ENCODE data around the gene PPA1. TPM values are rescaled to one million over a fixed set of nuclear protein-coding genes. Genes with fewer than 3 reads are reported as not detected.

PPA1 gene
- total RNA-seq, 1 experiment from 2014 or later: 234 TPM

- peaks cover 5% of the 10 kb centered on the region for H3K27me3 ChIP-seq (ENCODE audit: insufficient read depth, low read length)
- H3K79me2 ChIP-seq (ENCODE audit: insufficient read depth, low read length): no peaks in the 10 kb centered on the region
- DNase-seq (ENCODE audit: low read depth, low spot score) (no peak), ATAC-seq (no peak)
- RAD21 ChIA-PET (ENCODE audit: low non-redundant PET in 1 of 2, low total read pairs in 2 of 2, uncharacterized antibody in 2 of 2, unreplicated experiment in 2 of 2): no interaction called here
- no peaks in the 10 kb centered on the region for H3K9me2 ChIP-seq (ENCODE audit: insufficient read depth)
- TF ChIP-seq SRF (IDR thresholded peaks at IDR 0.05; ENCODE audit: low read depth) (no peak), JUND (IDR thresholded peaks at IDR 0.05) (no peak), SP1 (IDR thresholded peaks at IDR 0.05; ENCODE audit: low read depth) (no peak), EZH2 (IDR thresholded peaks at IDR 0.05) (no peak), SIN3A (IDR thresholded peaks at IDR 0.05; ENCODE audit: low read depth) (no peak), POLR2A (IDR thresholded peaks at IDR 0.05; ENCODE audit: borderline replicate concordance, extremely low read depth, insufficient read depth, insufficient read length) (no peak), ZFX (IDR thresholded peaks at IDR 0.05) (no peak), YY1 (IDR thresholded peaks at IDR 0.05; ENCODE audit: extremely low read depth, insufficient replicate concordance, low read depth, low read length) (no peak)
- TF ChIP-seq, protein P1, sequence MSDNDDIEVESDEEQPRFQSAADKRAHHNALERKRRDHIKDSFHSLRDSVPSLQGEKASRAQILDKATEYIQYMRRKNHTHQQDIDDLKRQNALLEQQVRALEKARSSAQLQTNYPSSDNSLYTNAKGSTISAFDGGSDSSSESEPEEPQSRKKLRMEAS (IDR thresholded peaks at IDR 0.05): no peak
- TF ChIP-seq, protein P2, sequence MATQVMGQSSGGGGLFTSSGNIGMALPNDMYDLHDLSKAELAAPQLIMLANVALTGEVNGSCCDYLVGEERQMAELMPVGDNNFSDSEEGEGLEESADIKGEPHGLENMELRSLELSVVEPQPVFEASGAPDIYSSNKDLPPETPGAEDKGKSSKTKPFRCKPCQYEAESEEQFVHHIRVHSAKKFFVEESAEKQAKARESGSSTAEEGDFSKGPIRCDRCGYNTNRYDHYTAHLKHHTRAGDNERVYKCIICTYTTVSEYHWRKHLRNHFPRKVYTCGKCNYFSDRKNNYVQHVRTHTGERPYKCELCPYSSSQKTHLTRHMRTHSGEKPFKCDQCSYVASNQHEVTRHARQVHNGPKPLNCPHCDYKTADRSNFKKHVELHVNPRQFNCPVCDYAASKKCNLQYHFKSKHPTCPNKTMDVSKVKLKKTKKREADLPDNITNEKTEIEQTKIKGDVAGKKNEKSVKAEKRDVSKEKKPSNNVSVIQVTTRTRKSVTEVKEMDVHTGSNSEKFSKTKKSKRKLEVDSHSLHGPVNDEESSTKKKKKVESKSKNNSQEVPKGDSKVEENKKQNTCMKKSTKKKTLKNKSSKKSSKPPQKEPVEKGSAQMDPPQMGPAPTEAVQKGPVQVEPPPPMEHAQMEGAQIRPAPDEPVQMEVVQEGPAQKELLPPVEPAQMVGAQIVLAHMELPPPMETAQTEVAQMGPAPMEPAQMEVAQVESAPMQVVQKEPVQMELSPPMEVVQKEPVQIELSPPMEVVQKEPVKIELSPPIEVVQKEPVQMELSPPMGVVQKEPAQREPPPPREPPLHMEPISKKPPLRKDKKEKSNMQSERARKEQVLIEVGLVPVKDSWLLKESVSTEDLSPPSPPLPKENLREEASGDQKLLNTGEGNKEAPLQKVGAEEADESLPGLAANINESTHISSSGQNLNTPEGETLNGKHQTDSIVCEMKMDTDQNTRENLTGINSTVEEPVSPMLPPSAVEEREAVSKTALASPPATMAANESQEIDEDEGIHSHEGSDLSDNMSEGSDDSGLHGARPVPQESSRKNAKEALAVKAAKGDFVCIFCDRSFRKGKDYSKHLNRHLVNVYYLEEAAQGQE (IDR thresholded peaks at IDR 0.05; ENCODE audit: low read depth): no peak
- BruUV-seq (replicated peaks): no TSS peak
- no peaks in the 10 kb centered on the region for H4K20me1 ChIP-seq (ENCODE audit: insufficient read depth)
- no peak overlapping the region for H3K4me2 ChIP-seq (ENCODE audit: low read length)
- H2AFZ ChIP-seq (ENCODE audit: low read depth, low read length, poor library complexity, severe bottlenecking): no peak overlapping the region
- H3K9me3 ChIP-seq (ENCODE audit: control insufficient read depth in 1 of 2, insufficient read depth in 1 of 2, low read depth in 1 of 2, low read length in 2 of 2): no peaks in the 10 kb centered on the region
- CTCF ChIA-PET: no interaction called here
- intact Hi-C loops (cut with micrococcal nuclease): no loop called here
- no peaks in the 10 kb centered on the region for H3K36me3 ChIP-seq (ENCODE audit: control insufficient read depth in 1 of 2, insufficient read depth in 2 of 2, low read length in 2 of 2)
- H3K4me3 ChIP-seq (replicated peaks in 1 of 2; ENCODE audit: low read depth in 1 of 2, low read length in 2 of 2): no peak overlapping the region
- no peak overlapping the region for H3K27ac ChIP-seq (ENCODE audit: low read depth, low read length)
- POLR2A ChIA-PET: no interaction called here
- H3K4me1 ChIP-seq (ENCODE audit: control insufficient read depth in 1 of 2, insufficient read depth in 2 of 2, low read length in 2 of 2): peaks cover 0 to 6% of the 10 kb centered on the region in 2 experiments; a peak in 1 of 4 replicates
- no peak overlapping the region for H3K9ac ChIP-seq (ENCODE audit: low read length)
These were observed 55.0 kb downstream of the PPA1 start for GRCh38 chr10:70178139-70178725.

All from HCT116 (cell line).